Activated CD8-positive, alpha-beta memory T cell treated with anti-CD3 and anti-CD28 coated beads, Interleukin-2, amount 50 U/mL, for 1 hour (primary cell): ENCODE data around the gene FTO.
A peak's percentile ranks its signal among the peaks of the same experiment; 100 is the strongest.

Experiments used
- DNase-seq: peaks from one replicate; pipeline ENCODE4 v3.0.0-alpha.2; 2020; ENCODE audit errors: extremely low read depth

Gene FTO

DNA sequence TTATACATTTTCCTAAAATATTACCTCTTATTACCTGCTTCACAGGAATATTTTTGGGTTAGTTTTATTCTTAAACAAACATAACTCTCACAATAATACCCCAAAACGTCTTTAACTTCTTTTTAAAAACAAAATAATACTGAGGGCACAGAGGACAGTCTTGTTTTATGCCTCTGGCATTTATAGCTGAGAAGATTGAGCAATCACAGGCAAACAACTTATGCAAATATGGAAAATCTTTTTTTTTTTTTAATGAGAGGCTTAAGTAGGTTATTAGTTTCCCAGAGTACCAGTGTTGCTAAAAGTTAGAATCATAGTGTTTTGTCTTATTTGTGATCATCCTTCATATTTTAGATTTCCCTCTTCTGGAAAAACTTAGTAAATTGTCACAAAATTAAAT lies 195.0 kb downstream of the FTO start:
- DNase-seq: no peak

GRCh38 chr16:53899431-53899830 lies 195.5 kb downstream of the FTO start:
- DNase-seq: no peak

DNA sequence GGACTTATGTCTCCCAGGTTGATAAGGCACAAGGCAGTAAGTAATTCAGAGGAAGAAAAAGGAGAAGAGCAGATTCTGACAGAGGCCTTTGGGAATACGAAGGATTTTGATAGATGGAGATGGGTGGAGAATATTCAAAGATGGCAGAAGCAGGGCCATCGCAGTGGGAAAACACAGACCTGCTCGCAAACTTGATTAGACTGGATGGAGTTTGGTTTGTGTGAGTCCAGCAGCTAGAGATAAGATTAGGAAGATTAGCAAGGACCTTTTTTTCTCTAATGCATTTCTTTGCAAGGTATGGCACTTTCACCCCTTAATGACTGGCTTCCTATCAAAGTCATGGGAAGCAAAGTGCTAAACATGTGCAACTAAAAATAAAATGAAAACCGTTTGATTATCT lies 196.7 kb downstream of the FTO start:
- DNase-seq: no peak

DNA sequence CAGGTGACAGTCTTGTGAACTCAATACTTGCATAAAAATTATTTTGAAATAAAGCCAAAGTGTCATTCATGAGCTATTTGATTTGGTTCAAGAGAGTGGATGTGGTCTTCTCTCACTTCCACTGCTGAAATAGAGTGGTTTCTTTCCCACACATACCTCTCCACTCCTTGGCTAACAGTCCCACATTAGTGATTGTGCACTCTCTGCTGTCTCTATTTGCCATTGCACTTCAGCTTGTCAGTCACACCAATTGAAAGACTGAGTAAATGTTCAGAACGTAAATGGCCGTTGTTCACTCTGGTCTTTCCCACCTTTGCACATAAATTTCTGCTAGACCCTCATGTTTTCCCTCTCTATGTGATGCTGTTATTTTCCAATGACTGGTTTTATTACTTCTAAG lies 197.5 kb downstream of the FTO start:
- no peak for DNase-seq

- no peak for DNase-seq
These were observed 200.6 kb downstream of the FTO start for GRCh38 chr16:53904533-53904932.

GRCh38 chr16:53905028-53905427 lies 201.1 kb downstream of the FTO start:
- no peak for DNase-seq

DNA sequence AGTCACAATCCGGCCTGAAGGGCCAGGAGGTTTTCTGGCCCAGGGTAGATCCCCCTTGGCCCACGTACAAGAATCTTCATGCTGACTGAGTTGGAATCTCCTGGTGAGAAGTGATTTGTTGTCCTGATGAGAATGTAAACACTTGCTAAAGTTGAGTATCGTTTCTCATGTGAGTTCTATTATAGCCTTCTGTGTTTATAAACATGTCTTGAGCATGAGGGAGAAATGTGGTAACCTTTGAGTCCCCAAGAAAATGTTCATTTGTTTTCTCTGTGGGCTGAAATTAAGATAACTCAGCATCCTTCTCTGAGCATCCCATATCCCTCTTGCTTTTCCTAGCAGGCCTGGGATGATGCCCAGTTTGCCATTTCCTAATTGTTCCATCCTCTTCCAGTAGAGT lies 204.8 kb downstream of the FTO start:
- DNase-seq: no peak

DNA sequence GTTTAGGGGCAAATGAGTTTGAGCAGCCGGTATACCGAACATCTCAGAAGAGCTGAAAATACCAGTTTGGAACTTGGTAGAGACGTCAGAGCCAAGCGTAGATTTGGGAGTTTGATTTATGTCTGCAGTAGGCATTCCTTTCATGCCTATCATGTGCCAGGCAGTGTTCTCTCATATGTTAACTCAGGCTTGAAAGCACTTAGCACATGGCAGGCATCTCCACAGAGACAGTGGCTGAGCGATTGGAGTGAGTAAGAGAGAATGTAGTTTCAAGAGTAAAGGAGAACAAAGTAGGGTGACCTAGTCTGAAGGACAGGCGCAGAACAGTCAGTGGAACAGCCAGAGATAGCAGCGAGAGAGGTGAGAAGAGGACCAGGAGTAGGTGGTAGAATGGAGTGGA lies 207.0 kb downstream of the FTO start:
- no peak for DNase-seq

- no peak for DNase-seq
These were observed 207.6 kb downstream of the FTO start for GRCh38 chr16:53911513-53911912.

- DNase-seq: peak; percentile 13
These were observed 208.2 kb downstream of the FTO start for GRCh38 chr16:53912155-53912554.

DNA sequence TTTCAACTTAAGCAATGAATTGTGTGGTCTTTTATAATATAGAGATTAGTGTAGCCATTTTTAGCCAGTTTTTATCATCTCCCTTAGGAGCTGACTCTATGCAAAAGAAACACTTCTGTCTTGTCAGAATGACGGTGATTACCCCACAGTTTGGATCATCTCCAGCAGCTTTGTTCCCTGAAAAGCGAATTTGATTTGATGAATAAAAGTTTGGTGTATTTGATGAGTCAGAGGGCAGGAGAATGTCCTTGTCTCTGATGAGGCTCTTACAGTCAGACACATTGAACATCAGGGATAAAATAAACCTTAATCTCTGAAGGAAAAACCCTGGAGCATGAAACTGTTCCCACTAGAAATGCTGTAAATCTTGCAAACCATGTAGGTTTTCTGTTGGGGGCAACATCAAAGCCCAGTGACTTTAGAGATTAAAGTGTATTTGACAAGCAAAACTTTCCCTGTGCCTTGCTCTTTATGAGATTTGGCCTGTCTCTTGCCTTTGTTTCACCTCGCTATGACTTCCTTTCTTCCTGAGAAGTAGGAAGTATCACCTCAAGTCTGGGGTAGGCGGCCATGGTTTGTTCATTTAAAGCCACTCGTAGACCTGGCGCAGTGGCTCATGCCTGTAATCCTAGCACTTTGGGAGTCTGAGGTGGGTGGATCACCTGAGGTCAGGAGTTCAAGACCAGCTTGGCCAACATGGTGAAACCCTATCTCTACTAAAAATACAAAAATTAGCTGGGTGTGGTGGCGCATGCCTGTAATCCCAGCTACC lies 209.3 kb downstream of the FTO start:
- DNase-seq: no peak

GRCh38 chr16:53913920-53914319 lies 210.0 kb downstream of the FTO start:
- DNase-seq: no peak

- DNase-seq: no peak
These were observed 210.8 kb downstream of the FTO start for GRCh38 chr16:53914736-53915135.

- no peak for DNase-seq
These were observed 211.7 kb downstream of the FTO start for GRCh38 chr16:53915452-53916160.

GRCh38 chr16:53920988-53921387 lies 217.0 kb downstream of the FTO start:
- no peak for DNase-seq

- no peak for DNase-seq
These were observed 218.3 kb downstream of the FTO start for GRCh38 chr16:53922067-53922806.

- DNase-seq: no peak
These were observed 219.0 kb downstream of the FTO start for GRCh38 chr16:53922807-53923571.

DNA sequence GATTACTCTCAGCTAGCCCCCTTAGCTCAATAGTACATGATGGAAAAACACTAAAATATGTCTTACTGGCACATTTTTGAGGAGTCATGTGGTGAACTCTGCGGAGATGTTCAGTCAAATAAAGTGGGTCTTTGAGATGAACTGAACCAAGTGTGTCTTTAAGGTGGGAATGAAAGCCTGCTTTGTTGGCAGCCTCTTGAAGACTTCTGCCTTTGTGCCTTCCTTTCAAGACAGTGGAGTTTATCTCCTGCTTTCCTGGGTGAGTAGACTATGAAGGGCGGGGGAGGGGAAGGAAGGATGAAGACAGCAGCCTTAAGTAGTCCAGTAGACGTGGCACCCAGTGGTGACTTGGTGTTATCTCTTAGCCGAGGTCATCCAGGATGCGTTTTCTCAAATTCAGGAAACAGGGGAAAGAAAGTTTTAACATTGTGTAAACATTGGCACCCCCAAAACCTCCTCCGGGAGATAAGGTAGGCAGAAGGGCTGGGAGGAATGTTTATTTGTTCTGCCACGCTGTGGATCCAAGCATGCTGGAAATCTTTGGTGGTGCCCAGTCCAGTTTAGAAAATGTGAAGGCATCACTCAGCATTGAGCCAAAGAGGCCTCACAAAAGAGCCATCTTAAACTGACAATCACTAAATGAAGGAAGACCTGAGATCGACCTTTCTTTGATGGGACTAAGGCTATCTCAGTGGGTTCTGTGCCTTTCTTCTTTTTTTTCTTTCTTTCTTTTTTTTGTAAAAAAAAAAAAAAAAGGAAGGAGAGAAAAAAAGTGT lies 220.6 kb downstream of the FTO start:
- no peak for DNase-seq

DNA sequence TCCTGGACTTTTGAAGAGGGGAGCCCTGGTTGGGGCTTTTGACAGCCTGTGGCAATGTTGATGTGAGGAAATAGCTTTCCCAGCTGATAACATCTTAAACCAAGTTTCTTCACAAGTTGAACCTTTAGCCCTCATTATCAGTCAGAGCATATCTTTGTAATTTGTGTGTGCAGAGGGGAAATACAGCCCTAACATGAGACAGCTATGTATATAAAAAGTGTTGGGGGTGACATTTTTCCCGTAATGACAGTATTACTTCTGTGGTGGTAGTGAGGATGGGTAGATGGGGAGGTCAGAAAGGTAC lies 221.1 kb downstream of the FTO start:
- DNase-seq: no peak

GRCh38 chr16:53925526-53925925 lies 221.6 kb downstream of the FTO start:
- DNase-seq: no peak

DNA sequence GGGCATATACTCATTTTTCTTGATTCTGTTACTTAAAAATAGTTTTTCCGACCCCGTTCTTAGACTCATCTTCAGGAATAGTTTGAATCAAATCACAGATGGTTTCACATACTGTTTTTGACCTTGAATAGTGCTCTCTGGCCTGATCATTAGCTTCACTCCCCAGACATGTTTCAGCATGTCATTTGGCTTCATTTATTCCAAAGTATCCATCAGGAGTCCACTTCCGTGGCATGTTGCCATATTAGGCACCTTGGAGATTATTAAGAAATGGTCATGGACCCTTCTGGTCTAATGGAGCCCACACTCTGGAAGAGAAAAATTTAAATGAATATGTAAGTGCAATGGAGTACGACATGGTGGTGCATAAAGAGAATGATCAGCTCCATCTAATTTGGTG lies 222.3 kb downstream of the FTO start:
- DNase-seq: no peak
